B cell (primary cell): ENCODE measurements around the gene PLEKHA5. TPM values are rescaled to one million over a fixed set of nuclear protein-coding genes. Genes with fewer than 3 reads are reported as not detected.

Experiments used
- ATAC-seq: fragments of 200-7000 bp; cut with Tn5 transposase; one replicate; pipeline ENCODE4 v1.10.0; 2021; ENCODE audit warnings: low read depth, mild to moderate bottlenecking, moderate number of reproducible peaks, moderate library complexity
- CTCF ChIA-PET: fragments of 350-600 bp; sonication (Branson Sonifier 250); formaldehyde crosslinking; loops from one replicate; lab custom pipeline; 2021; ENCODE audit warnings: antibody characterized with exemption, inconsistent platforms; lab: Charles Lee
- POLR2A ChIA-PET: fragments of 350-600 bp; sonication (Branson Sonifier 250); formaldehyde crosslinking; loops from one replicate; lab custom pipeline; 2021; ENCODE audit warnings: antibody characterized with exemption; lab: Charles Lee
- DNase-seq: peaks from one replicate; pipeline ENCODE4 v3.0.0; 2013
- H2AFZ ChIP-seq: 2 replicates; pipeline ENCODE4 v1.6.1; 2012; ENCODE audit warnings: mild to moderate bottlenecking, low read depth, low read length; ENCODE audit not compliant: insufficient read depth, poor library complexity, severe bottlenecking
- H3K27ac ChIP-seq, 2 donors: 1 replicate in 1 of 2; 2 replicates in 1 of 2; pipeline ENCODE4 v1.5.1; 2012 to 2013; ENCODE audit warnings: low read length in 2 of 2, mild to moderate bottlenecking in 2 of 2, moderate library complexity in 1 of 2
- H3K27me3 ChIP-seq, 4 experiments: fragments of 200-600 bp in 1 of 4; sonication (generic) in 1 of 4; replicated peaks in 1 of 4; 1 replicate in 2 of 4; 2 replicates in 2 of 4; pipeline versions ENCODE4 v1.6.1 to v1.7.0; 2013 to 2016; ENCODE audit warnings: low read length in 3 of 4, mild to moderate bottlenecking in 2 of 4, mixed read lengths in 1 of 4, moderate library complexity in 1 of 4; ENCODE audit not compliant: insufficient read depth in 4 of 4, control insufficient read depth in 3 of 4; ENCODE audit errors: control extremely low read depth in 1 of 4
- H3K36me3 ChIP-seq, 2 experiments: replicated peaks in 1 of 2; 1 replicate in 1 of 2; 2 replicates in 1 of 2; pipeline versions ENCODE4 v1.6.1 to v1.7.1; 2013; ENCODE audit warnings: low read length in 1 of 2; ENCODE audit not compliant: insufficient read depth in 2 of 2, control insufficient read depth in 1 of 2; ENCODE audit errors: control extremely low read depth in 1 of 2, extremely low read depth in 1 of 2
- H3K4me1 ChIP-seq, 2 donors: fragments of 200-600 bp in 1 of 2; sonication (generic) in 1 of 2; 1 replicate in 1 of 2; 2 replicates in 1 of 2; pipeline versions ENCODE4 v1.5.1 to v1.6.1; 2013 to 2017; ENCODE audit warnings: low read length in 2 of 2; ENCODE audit not compliant: control insufficient read depth in 2 of 2, insufficient read depth in 2 of 2
- H3K4me2 ChIP-seq: replicated peaks from 2 replicates; pipeline ENCODE3; 2012; ENCODE audit warnings: mild to moderate bottlenecking, low read depth, low read length; ENCODE audit not compliant: poor library complexity, severe bottlenecking
- H3K4me3 ChIP-seq, 5 experiments: fragments of 200-600 bp in 1 of 5; sonication (generic) in 1 of 5; 1 replicate in 3 of 5; 2 replicates in 2 of 5; pipeline versions ENCODE4 v1.5.1 to v1.7.0; 2011 to 2016; ENCODE audit warnings: low read length in 4 of 5, mild to moderate bottlenecking in 4 of 5, low read depth in 2 of 5, control low read depth in 1 of 5, moderate library complexity in 1 of 5; ENCODE audit not compliant: insufficient read depth in 1 of 5; ENCODE audit errors: control extremely low read depth in 1 of 5, extremely low read depth in 1 of 5
- H3K79me2 ChIP-seq: fragments of 200-600 bp; sonication (generic); one replicate; pipeline ENCODE4 v1.6.0; 2016; ENCODE audit warnings: low read length; ENCODE audit not compliant: control insufficient read depth, insufficient read depth
- H3K9ac ChIP-seq: fragments of 200-600 bp; sonication (generic); 2 replicates; pipeline ENCODE4 v1.6.1; 2017; ENCODE audit warnings: mild to moderate bottlenecking, low read length, moderate library complexity
- H3K9me3 ChIP-seq, 3 donors: one replicate each; pipeline versions ENCODE4 v1.6.1 to v1.7.1; 2013; ENCODE audit warnings: low read length in 2 of 3; ENCODE audit not compliant: control insufficient read depth in 2 of 3, insufficient read depth in 1 of 3; ENCODE audit errors: control extremely low read depth in 1 of 3
- H4K20me1 ChIP-seq: 2 replicates; pipeline ENCODE4 v1.6.0; 2012; ENCODE audit warnings: mild to moderate bottlenecking, low read length; ENCODE audit not compliant: insufficient read depth, control insufficient read depth, poor library complexity, severe bottlenecking
- H3K27ac Mint-ChIP-seq: one replicate; pipeline ENCODE4 v1.8.0; 2021; ENCODE audit warnings: mixed read lengths
- H3K27me3 Mint-ChIP-seq: one replicate; pipeline ENCODE4 v1.8.0; 2021; ENCODE audit warnings: mixed read lengths
- H3K4me1 Mint-ChIP-seq: one replicate; pipeline ENCODE4 v1.8.0; 2021; ENCODE audit warnings: mixed read lengths
- H3K4me3 Mint-ChIP-seq: one replicate; pipeline ENCODE4 v1.8.0; 2021; ENCODE audit warnings: mixed read lengths
- H3K9me3 Mint-ChIP-seq: one replicate; pipeline ENCODE4 v1.8.0; 2022; ENCODE audit warnings: mixed read lengths; ENCODE audit not compliant: insufficient read depth
- EZH2 ChIP-seq: IDR thresholded peaks from 2 replicates; pipeline ENCODE4 v1.6.1; 2012; ENCODE audit warnings: borderline replicate concordance, low read depth, mild to moderate bottlenecking, moderate library complexity, low read length; ENCODE audit not compliant: insufficient read depth, poor library complexity, severe bottlenecking
- WGBS: methylation state at CpG from one replicate; pipeline ENCODE4 v1.1.5; 2013; ENCODE audit warnings: missing lambda C conversion rate; ENCODE audit not compliant: insufficient coverage; 5-methylcytosine and 5-hydroxymethylcytosine counted together
- intact Hi-C: fragments of 100-400 bp; cut with micrococcal nuclease; formaldehyde crosslinking; loops from one replicate; pipeline ENCODE4 v1.10.0; 2022
- polyA plus RNA-seq: library from polyadenylated mRNA; depleted of rRNA; stranded (reverse); fragments of >200 nt; gene quantifications from 2 replicates; pipeline ENCODE4 v1.2.3, GENCODE V29; 2012
- total RNA-seq, 2 donors: library from RNA; stranded (reverse); fragments of 120-200 nt in 1 of 2; gene quantifications; 1 replicate in 1 of 2; 2 replicates in 1 of 2; pipeline versions ENCODE4 v1.2.3 to v1.2.4, GENCODE V29; 2013 to 2022
- TF ChIP-seq, protein P1 (sequence below): fragments of 200-600 bp; IDR thresholded peaks from one replicate; pipeline ENCODE4 v1.8.0; 2022; ENCODE audit warnings: antibody characterized with exemption, mild to moderate bottlenecking

The PLEKHA5 gene
- total and polyA plus RNA-seq, 2 donors (not counting 1 experiment from before 2014, with no cell fraction given) = 0.03 to 0.22 TPM

DNA sequence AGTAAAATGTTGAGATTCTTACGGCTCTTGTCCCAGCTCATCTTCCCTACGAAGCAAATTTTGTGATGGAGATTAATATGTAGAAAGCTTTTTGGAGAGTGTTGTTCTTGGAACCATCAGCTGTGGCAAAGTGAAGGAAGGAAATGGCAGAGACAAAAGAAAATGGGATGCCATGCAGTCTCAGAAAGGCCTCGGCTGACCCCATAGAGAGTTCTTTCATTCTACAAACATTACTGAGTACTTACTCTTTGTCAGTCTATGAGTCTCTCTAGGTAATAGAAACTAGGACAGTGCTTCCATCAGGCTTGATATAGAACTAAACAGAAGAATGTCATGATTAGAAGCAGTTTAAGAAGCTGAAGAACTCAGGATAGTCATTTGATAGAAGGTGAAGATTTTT is 134.1 kb downstream of the PLEKHA5 start:
- no peaks in the 10 kb centered on the region for H3K9me3 Mint-ChIP-seq
- Histone ChIP-seq H3K9me3 (no peaks in the 10 kb centered on the region), H2AFZ (no peak overlapping the region), H3K27me3 (no peaks in the 10 kb centered on the region), H3K36me3 (no peaks in the 10 kb centered on the region), H3K27ac (no peak overlapping the region), H3K4me2 (no peak overlapping the region), H3K4me3 (no peak overlapping the region), H4K20me1 (no peaks in the 10 kb centered on the region), H3K9ac (no peak overlapping the region), H3K79me2 (no peaks in the 10 kb centered on the region), H3K4me1 (no peaks in the 10 kb centered on the region)
- H3K27ac Mint-ChIP-seq = no peak overlapping the region
- CTCF ChIA-PET = no interaction called here
- no peak overlapping the region for H3K4me3 Mint-ChIP-seq
- POLR2A ChIA-PET = no interaction called here
- DNase-seq = no peak
- intact Hi-C loops = no loop called here
- H3K27me3 Mint-ChIP-seq = no peaks in the 10 kb centered on the region
- ATAC-seq = no peak
- H3K4me1 Mint-ChIP-seq = no peaks in the 10 kb centered on the region
- WGBS = 100% methylated on average over 2 of the region's 3 CpGs
- TF ChIP-seq, protein P1, sequence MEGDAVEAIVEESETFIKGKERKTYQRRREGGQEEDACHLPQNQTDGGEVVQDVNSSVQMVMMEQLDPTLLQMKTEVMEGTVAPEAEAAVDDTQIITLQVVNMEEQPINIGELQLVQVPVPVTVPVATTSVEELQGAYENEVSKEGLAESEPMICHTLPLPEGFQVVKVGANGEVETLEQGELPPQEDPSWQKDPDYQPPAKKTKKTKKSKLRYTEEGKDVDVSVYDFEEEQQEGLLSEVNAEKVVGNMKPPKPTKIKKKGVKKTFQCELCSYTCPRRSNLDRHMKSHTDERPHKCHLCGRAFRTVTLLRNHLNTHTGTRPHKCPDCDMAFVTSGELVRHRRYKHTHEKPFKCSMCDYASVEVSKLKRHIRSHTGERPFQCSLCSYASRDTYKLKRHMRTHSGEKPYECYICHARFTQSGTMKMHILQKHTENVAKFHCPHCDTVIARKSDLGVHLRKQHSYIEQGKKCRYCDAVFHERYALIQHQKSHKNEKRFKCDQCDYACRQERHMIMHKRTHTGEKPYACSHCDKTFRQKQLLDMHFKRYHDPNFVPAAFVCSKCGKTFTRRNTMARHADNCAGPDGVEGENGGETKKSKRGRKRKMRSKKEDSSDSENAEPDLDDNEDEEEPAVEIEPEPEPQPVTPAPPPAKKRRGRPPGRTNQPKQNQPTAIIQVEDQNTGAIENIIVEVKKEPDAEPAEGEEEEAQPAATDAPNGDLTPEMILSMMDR = no peak
- TF ChIP-seq EZH2 = no peak

DNA sequence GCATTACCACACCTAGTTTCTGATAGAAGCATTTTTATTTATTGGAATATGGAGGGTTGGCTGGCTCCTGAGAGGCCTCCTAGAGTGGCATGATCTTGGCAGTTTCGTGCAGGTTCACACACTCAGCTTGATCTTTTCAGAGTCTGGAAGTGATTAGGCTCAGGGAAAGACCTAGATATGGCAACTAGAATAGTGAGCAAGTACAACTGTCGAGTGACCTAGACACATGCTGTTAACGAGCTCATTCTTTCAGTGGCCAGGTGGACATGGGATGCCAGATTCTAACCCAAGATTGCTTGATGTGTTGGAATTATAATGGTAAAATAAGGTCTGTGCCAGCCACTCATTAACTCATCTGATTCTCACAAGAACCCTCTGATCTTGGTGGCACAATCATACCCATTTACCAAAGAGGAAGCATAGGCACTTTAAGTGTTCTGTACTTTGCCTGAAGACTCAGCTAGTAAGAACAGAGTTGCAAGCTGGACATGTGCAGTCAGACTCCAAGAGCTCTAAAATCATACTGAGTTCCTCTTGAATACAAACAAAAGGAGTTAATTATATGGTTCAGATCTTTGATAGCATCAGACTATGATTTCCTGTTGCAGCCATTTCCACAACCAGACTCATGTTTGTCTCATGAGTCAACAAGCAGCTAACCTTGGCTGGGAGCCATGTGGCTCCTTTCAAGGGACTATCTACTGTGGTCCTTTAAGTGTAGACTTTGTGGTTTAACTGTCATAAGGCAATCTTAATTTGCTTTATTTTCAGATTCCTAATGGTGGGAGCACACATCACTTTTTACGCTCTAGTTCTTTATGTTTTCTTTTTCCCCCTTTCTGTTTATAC is 144.2 kb downstream of the PLEKHA5 start:
- no peaks in the 10 kb centered on the region for H3K27me3 Mint-ChIP-seq
- H3K4me1 ChIP-seq = no peaks in the 10 kb centered on the region
- no peak for DNase-seq
- TF ChIP-seq, protein P1 = no peak
- TF ChIP-seq EZH2 = no peak
- CTCF ChIA-PET = no interaction called here
- H3K4me3 Mint-ChIP-seq = no peak overlapping the region
- H3K4me1 Mint-ChIP-seq = no peaks in the 10 kb centered on the region
- H3K4me3 ChIP-seq = no peak overlapping the region
- no peak overlapping the region for H3K27ac ChIP-seq
- no peaks in the 10 kb centered on the region for H4K20me1 ChIP-seq
- no peak overlapping the region for H2AFZ ChIP-seq
- H3K27me3 ChIP-seq = no peaks in the 10 kb centered on the region
- no peaks in the 10 kb centered on the region for H3K9me3 ChIP-seq
- POLR2A ChIA-PET = no interaction called here
- 77% methylated on average over 2 of the region's 4 CpGs for WGBS
- no peak overlapping the region for H3K4me2 ChIP-seq
- H3K79me2 ChIP-seq = no peaks in the 10 kb centered on the region
- intact Hi-C loops = no loop called here
- no peak for ATAC-seq
- no peaks in the 10 kb centered on the region for H3K36me3 ChIP-seq
- no peak overlapping the region for H3K27ac Mint-ChIP-seq
- no peak overlapping the region for H3K9ac ChIP-seq
- H3K9me3 Mint-ChIP-seq = no peaks in the 10 kb centered on the region
